AG04449 (cell line): ENCODE results near the gene ENTHD1.
A peak's percentile ranks its signal among the peaks of the same experiment; 100 is the strongest.

Experiments
- CTCF ChIA-PET: fragments of 350-600 bp; formaldehyde crosslinking; extraction: SDS; loops from one replicate; lab custom pipeline; 2021; ENCODE audit warnings: antibody characterized with exemption; lab: Yijun Ruan, JAX
- POLR2A ChIA-PET: fragments of 400-600, 350-600 bp; formaldehyde crosslinking; extraction: SDS; loops from one replicate; lab custom pipeline; 2020; ENCODE audit warnings: antibody characterized with exemption, inconsistent platforms; lab: Yijun Ruan, JAX
- DNase-seq: peaks from one replicate; pipeline ENCODE4 v3.0.0-alpha.2; 2010; ENCODE audit warnings: low read depth, low spot score
- H3K4me3 ChIP-seq: 2 replicates; pipeline ENCODE4 v1.5.1; 2011; ENCODE audit warnings: low read depth, mild to moderate bottlenecking, control low read depth, low read length
- TF ChIP-seq, protein P1 (sequence below): IDR thresholded peaks from one replicate; pipeline ENCODE4 v1.5.1; 2011; ENCODE audit warnings: mild to moderate bottlenecking, moderate library complexity, low read length, control low read depth, inconsistent platforms; ENCODE audit not compliant: insufficient read depth; ENCODE audit errors: missing control alignments

Gene ENTHD1

DNA sequence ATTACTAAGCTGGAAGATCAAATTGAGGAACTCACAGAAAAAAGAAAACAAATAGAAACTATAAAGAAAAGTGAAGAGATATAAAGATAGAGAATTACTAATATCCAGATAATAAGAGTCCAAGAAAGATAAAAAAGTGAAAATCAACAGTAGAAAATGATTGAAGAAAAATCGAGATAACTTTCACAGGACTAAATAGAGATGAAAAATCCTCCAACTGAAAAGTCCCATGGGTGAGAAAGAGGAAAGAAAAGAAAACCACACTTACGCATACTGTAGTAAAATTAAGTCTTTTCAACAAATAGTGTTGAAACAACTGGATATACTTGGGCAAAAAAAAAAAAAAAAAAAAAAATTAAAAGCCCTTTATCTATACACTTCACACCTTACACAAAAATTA lies 60.0 kb downstream of the ENTHD1 start:
- H3K4me3 ChIP-seq = no peak overlapping the region

DNA sequence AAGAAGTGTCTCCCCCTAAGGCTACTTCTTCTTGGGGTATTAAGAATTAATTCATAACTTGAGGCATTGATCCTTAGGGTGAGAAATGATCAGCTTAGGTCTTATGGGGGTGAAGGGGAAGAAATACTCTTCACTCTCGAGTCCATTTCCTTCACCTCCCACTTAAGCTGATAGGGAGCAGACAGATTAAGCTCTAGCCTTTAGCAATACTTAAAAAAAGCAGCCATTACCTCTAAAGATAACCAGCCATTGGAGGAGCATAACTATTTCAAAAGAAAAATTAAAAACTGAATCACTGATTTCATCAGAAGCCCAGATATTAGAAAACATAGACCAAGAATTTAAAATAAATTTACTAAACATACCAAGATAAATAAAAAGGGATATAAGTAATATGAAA lies 60.5 kb downstream of the ENTHD1 start:
- ChIA-PET CTCF (no interaction called here), POLR2A (no interaction called here)
- DNase-seq = no peak
- TF ChIP-seq, protein P1, sequence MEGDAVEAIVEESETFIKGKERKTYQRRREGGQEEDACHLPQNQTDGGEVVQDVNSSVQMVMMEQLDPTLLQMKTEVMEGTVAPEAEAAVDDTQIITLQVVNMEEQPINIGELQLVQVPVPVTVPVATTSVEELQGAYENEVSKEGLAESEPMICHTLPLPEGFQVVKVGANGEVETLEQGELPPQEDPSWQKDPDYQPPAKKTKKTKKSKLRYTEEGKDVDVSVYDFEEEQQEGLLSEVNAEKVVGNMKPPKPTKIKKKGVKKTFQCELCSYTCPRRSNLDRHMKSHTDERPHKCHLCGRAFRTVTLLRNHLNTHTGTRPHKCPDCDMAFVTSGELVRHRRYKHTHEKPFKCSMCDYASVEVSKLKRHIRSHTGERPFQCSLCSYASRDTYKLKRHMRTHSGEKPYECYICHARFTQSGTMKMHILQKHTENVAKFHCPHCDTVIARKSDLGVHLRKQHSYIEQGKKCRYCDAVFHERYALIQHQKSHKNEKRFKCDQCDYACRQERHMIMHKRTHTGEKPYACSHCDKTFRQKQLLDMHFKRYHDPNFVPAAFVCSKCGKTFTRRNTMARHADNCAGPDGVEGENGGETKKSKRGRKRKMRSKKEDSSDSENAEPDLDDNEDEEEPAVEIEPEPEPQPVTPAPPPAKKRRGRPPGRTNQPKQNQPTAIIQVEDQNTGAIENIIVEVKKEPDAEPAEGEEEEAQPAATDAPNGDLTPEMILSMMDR = no peak
- no peak overlapping the region for H3K4me3 ChIP-seq

More for the DNA sequence above, 60.0 kb downstream of the ENTHD1 start:
- TF ChIP-seq, protein P1 = no peak
- DNase-seq = no peak
- POLR2A ChIA-PET = no interaction called here
- CTCF ChIA-PET = no interaction called here

DNA sequence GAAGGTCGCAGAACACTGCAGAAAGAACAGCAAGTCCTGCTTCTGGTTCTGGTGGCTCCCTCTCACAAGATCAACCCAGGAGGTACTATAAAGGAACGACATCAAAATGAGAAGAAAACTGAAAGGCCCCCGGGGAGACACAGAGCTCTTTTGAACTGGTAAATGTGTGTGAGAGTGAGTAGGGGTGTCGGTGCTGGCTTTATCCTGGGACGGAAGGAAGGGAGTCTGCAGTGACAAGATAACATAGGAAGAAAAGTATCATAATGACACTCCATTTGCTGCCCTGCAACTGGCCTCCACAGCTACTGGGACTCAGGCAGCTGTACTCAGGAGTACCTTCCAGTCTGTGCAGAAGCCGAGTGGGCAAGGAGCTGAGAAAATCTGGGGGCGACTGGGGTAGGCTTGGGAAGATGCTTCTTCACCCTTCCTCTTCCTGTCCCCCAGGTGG lies 60.9 kb downstream of the ENTHD1 start:
- TF ChIP-seq, protein P1 = no peak
- ChIA-PET POLR2A (no interaction called here), CTCF (no interaction called here)
- no peak overlapping the region for H3K4me3 ChIP-seq
- no peak for DNase-seq

DNA sequence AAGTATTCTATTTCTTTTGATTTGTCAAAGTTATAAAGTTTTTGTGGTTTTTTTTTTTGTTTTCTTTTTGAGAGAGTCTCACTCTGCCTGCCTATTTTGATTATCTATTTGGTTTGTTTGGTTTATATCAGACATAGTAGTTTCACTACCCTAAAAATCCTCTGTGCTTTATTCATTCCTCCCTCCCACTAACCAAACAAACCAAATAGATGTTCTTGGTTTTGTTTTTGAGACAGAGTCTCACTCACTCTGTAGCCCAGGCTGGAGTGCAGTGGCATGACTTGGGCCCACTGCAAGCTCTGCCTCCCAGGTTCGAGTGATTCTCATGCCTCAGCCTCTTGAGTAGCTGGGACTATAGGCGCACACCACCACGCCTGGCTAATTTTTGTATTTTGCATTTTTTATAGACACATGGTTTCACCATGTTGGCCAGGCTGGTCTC lies 67.9 kb downstream of the ENTHD1 start:
- DNase-seq = no peak
- POLR2A ChIA-PET = no interaction called here
- TF ChIP-seq, protein P1 = no peak
- CTCF ChIA-PET = no interaction called here
- H3K4me3 ChIP-seq = no peak overlapping the region

DNA sequence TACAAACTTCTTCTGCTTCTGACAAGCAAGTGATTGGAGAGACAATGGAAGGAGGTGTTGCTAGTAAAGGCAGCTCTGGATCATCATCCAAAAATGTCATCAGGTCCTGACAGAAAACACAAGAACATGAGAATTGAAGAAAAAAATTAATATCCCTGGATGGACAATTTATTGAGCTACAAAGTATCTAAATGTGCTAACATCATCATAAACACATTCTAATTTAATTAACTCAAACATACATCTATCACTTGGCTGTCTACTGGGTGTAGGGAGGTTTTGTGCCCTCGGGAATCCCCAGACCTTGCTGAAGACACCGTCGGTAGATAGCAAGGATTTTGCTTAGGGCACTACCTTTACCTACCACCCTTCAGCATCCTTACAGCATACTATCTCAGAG lies 72.6 kb downstream of the ENTHD1 start:
- no peak for DNase-seq
- ChIA-PET POLR2A (no interaction called here), CTCF (no interaction called here)
- no peak overlapping the region for H3K4me3 ChIP-seq
- TF ChIP-seq, protein P1 = no peak

DNA sequence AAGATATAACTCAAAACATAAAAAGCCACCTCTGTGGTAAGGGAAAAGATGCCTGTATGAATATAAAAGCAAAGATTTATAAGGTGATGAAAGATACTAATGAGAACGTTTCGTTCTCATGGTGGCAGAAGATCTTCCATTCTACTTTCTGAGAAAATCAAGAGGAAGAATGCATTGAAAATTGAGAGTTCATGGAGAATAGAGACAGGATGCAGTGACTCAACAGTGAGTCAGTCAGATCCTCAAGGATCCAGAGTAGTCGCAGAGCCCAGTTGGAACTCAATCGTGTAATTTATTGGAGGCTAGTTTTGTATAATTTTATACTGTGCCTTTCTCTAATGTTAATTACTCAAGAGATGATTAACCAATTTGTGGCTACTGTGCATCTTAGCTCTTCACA lies 73.3 kb downstream of the ENTHD1 start:
- no peak overlapping the region for H3K4me3 ChIP-seq
- DNase-seq = peak; percentile 24
- POLR2A ChIA-PET = no interaction called here
- CTCF ChIA-PET = no interaction called here
- TF ChIP-seq, protein P1 = no peak
